ENCODE measurements around the gene CHRD. TPM values are rescaled to one million over a fixed set of nuclear protein-coding genes. Genes with fewer than 3 reads are reported as not detected.

CHRD gene
- total and polyA plus RNA-seq, 10 of the 15 experiments (the other 5 are each of a cell fraction or from before 2014, with no cell fraction given) = not detected

- no peak for ATAC-seq
- Histone ChIP-seq H2AFZ (ENCODE audit: control insufficient read depth, low read depth, low read length) (no peak overlapping the region), H3K9me3 (replicated peaks; ENCODE audit: control insufficient read depth, insufficient read depth, low read length) (no peaks in the 10 kb centered on the region), H3K79me2 (ENCODE audit: control insufficient read depth, insufficient read depth, low read length) (no peaks in the 10 kb centered on the region), H3K9ac (ENCODE audit: control insufficient read depth, insufficient read depth, low read length) (no peak overlapping the region), H3K36me3 (ENCODE audit: control insufficient read depth in 2 of 2, insufficient read depth in 2 of 2, low read length in 1 of 2) (no peaks in the 10 kb centered on the region), H4K20me1 (ENCODE audit: control insufficient read depth, insufficient read depth) (no peaks in the 10 kb centered on the region), H3K27me3 (replicated peaks in 1 of 2; ENCODE audit: control insufficient read depth in 2 of 2, insufficient read depth in 2 of 2, low read length in 1 of 2) (peaks cover 11% of the 10 kb centered on the region in 2 experiments), H3K4me2 (ENCODE audit: control insufficient read depth, insufficient read depth) (no peak overlapping the region), H3K4me3 (no peak overlapping the region), H3K27ac (ENCODE audit: control insufficient read depth, insufficient read depth) (no peak overlapping the region), H3K4me1 (ENCODE audit: control insufficient read depth, insufficient read depth, low read length) (no peaks in the 10 kb centered on the region)
- no peak for FAIRE-seq
- POLR2A ChIA-PET = interaction anchor here (0.6 kb wide), 1 partner anchor 88 kb away, joined by 6 read pairs; no protein-coding TSS in a partner anchor
- TF ChIP-seq, protein P1, sequence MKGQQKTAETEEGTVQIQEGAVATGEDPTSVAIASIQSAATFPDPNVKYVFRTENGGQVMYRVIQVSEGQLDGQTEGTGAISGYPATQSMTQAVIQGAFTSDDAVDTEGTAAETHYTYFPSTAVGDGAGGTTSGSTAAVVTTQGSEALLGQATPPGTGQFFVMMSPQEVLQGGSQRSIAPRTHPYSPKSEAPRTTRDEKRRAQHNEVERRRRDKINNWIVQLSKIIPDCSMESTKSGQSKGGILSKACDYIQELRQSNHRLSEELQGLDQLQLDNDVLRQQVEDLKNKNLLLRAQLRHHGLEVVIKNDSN (IDR thresholded peaks at IDR 0.05; ENCODE audit: borderline replicate concordance, extremely low read length, insufficient read depth, low read depth, low read length) = no peak
- no peak for TF ChIP-seq SREBF2 (IDR thresholded peaks at IDR 0.05; ENCODE audit: low read length)
- no peak for TF ChIP-seq RCOR1 (conservative IDR thresholded peaks at IDR 0.05; ENCODE audit: low read depth, low read length)
- no peak for TF ChIP-seq SMAD5 (IDR thresholded peaks at IDR 0.05; ENCODE audit: low read depth)
- CTCF ChIA-PET = no interaction called here
- in situ Hi-C loops (cut with MboI) = no loop called here
- 38% methylated on average over 37 of the region's 37 CpGs for WGBS (ENCODE audit: insufficient coverage, insufficient replicate concordance, low lambda C conversion rate, missing lambda C conversion rate)
- no peak for DNase-seq (ENCODE audit: low read depth, low spot score)
- no TSS peak for BruUV-seq (replicated peaks)
- intact Hi-C loops (cut with micrococcal nuclease; ENCODE audit: unreplicated experiment) = no loop called here
- SMC1A ChIA-PET (ENCODE audit: uncharacterized antibody, unreplicated experiment) = no interaction called here
- RAD21 ChIA-PET (ENCODE audit: unreplicated experiment) = interaction anchor here (0.6 kb wide), 1 partner anchor 126 kb away, joined by 3 read pairs; no protein-coding TSS in a partner anchor
Measured at GRCh38 chr3:184386047-184386806, 6.4 kb downstream of the CHRD start.

- ChIA-PET POLR2A (no interaction called here), RAD21 (ENCODE audit: unreplicated experiment) (no interaction called here), SMC1A (ENCODE audit: uncharacterized antibody, unreplicated experiment) (no interaction called here), CTCF (no interaction called here)
- Histone ChIP-seq H2AFZ (ENCODE audit: control insufficient read depth, low read depth, low read length) (no peak overlapping the region), H3K27ac (ENCODE audit: control insufficient read depth, insufficient read depth) (no peak overlapping the region), H4K20me1 (ENCODE audit: control insufficient read depth, insufficient read depth) (no peaks in the 10 kb centered on the region), H3K9ac (ENCODE audit: control insufficient read depth, insufficient read depth, low read length) (no peak overlapping the region), H3K4me2 (ENCODE audit: control insufficient read depth, insufficient read depth) (no peak overlapping the region), H3K79me2 (ENCODE audit: control insufficient read depth, insufficient read depth, low read length) (no peaks in the 10 kb centered on the region), H3K9me3 (replicated peaks; ENCODE audit: control insufficient read depth, insufficient read depth, low read length) (no peaks in the 10 kb centered on the region), H3K4me3 (no peak overlapping the region), H3K4me1 (ENCODE audit: control insufficient read depth, insufficient read depth, low read length) (no peaks in the 10 kb centered on the region), H3K36me3 (ENCODE audit: control insufficient read depth in 2 of 2, insufficient read depth in 2 of 2, low read length in 1 of 2) (no peaks in the 10 kb centered on the region), H3K27me3 (replicated peaks in 1 of 2; ENCODE audit: control insufficient read depth in 2 of 2, insufficient read depth in 2 of 2, low read length in 1 of 2) (peaks cover 3 to 6% of the 10 kb centered on the region in 2 experiments)
- ATAC-seq = no peak
- FAIRE-seq = no peak
- WGBS (ENCODE audit: insufficient coverage, insufficient replicate concordance, low lambda C conversion rate, missing lambda C conversion rate) = 61% methylated on average over 12 of the region's 12 CpGs
- no TSS peak for BruUV-seq (replicated peaks)
- intact Hi-C loops (cut with micrococcal nuclease; ENCODE audit: unreplicated experiment) = no loop called here
- DNase-seq (ENCODE audit: low read depth, low spot score) = no peak
- in situ Hi-C loops (cut with MboI) = no loop called here
- TF ChIP-seq, protein P2, sequence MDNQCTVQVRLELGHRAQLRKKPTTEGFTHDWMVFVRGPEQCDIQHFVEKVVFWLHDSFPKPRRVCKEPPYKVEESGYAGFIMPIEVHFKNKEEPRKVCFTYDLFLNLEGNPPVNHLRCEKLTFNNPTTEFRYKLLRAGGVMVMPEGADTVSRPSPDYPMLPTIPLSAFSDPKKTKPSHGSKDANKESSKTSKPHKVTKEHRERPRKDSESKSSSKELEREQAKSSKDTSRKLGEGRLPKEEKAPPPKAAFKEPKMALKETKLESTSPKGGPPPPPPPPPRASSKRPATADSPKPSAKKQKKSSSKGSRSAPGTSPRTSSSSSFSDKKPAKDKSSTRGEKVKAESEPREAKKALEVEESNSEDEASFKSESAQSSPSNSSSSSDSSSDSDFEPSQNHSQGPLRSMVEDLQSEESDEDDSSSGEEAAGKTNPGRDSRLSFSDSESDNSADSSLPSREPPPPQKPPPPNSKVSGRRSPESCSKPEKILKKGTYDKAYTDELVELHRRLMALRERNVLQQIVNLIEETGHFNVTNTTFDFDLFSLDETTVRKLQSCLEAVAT (IDR thresholded peaks at IDR 0.05) = no peak
- no peak for TF ChIP-seq RAD21 (IDR thresholded peaks at IDR 0.05; ENCODE audit: insufficient read depth, low read depth, low read length)
- TF ChIP-seq STAT3 (IDR thresholded peaks at IDR 0.05; ENCODE audit: low read depth, low read length) = no peak
- no peak for TF ChIP-seq FOXK2 (IDR thresholded peaks at IDR 0.05)
- no peak for TF ChIP-seq TCF12 (IDR thresholded peaks at IDR 0.05; ENCODE audit: low read depth, low read length)
- TF ChIP-seq SP1 (IDR thresholded peaks at IDR 0.05; ENCODE audit: low read depth, low read length) = no peak
- no peak for TF ChIP-seq STAT1 (conservative IDR thresholded peaks at IDR 0.05)
- no peak for TF ChIP-seq BCLAF1 (IDR thresholded peaks at IDR 0.05)
Measured at GRCh38 chr3:184387174-184387714, 7.4 kb downstream of the CHRD start.

Data from GM12878 (cell line).